Measurements from ENCODE around the gene TPRG1L. TPM values are rescaled to one million over a fixed set of nuclear protein-coding genes. Genes with fewer than 3 reads are reported as not detected.
A peak's percentile ranks its signal among the peaks of the same experiment; 100 is the strongest.

Gene TPRG1L
- total RNA-seq, 1 donor from 2014 or later: 33.7 TPM

- Mint-ChIP-seq H3K36me3 (ENCODE audit: low read depth, unreplicated experiment) (no peaks in the 10 kb centered on the region), H3K9me3 (ENCODE audit: unreplicated experiment) (peaks cover 3% of the 10 kb centered on the region), H3K4me3 (ENCODE audit: unreplicated experiment) (no peak overlapping the region), H3K27ac (ENCODE audit: unreplicated experiment) (no peak overlapping the region), H3K4me1 (ENCODE audit: low read depth, unreplicated experiment) (no peaks in the 10 kb centered on the region), H3K27me3 (ENCODE audit: low read depth, unreplicated experiment) (peaks cover 24% of the 10 kb centered on the region)
- no peaks in the 10 kb centered on the region for H4K20me1 ChIP-seq (ENCODE audit: insufficient read depth, low read length)
- H3K27me3 ChIP-seq (ENCODE audit: insufficient read depth, low read length): peaks cover 2% of the 10 kb centered on the region
- FAIRE-seq (no peak), DNase-seq (ENCODE audit: low read depth) (no peak)
- no peak overlapping the region for H3K4me3 ChIP-seq (ENCODE audit: insufficient read depth, low read depth, low read length)
- no peak overlapping the region for H3K9ac ChIP-seq (ENCODE audit: low read length)
- no peaks in the 10 kb centered on the region for H3K79me2 ChIP-seq (ENCODE audit: insufficient read depth, low read length)
- H3K4me2 ChIP-seq (ENCODE audit: low read length): no peak overlapping the region
- H3K27ac ChIP-seq (ENCODE audit: low read depth, low read length): no peak overlapping the region
- no peak for TF ChIP-seq EZH2 (IDR thresholded peaks at IDR 0.05; ENCODE audit: insufficient read depth, low read length)
- no peak for TF ChIP-seq CTCF (IDR thresholded peaks at IDR 0.05; ENCODE audit: insufficient read depth, low read depth, low read length)
- H2AFZ ChIP-seq (ENCODE audit: low read depth, low read length): no peak overlapping the region
- H3K36me3 ChIP-seq (ENCODE audit: insufficient read depth, low read length): no peaks in the 10 kb centered on the region
- H3K4me1 ChIP-seq (ENCODE audit: insufficient read depth, low read length): no peaks in the 10 kb centered on the region
- peaks cover 7% of the 10 kb centered on the region for H3K9me3 ChIP-seq (ENCODE audit: insufficient read depth, low read depth, low read length)
These were observed 38.8 kb upstream of the TPRG1L start for GRCh38 chr1:3585940-3586568.

- H3K4me1 Mint-ChIP-seq (ENCODE audit: low read depth, unreplicated experiment): no peaks in the 10 kb centered on the region
- no peak for DNase-seq (ENCODE audit: low read depth)
- H3K4me1 ChIP-seq (ENCODE audit: insufficient read depth, low read length): no peaks in the 10 kb centered on the region
These were observed 37.6 kb upstream of the TPRG1L start for GRCh38 chr1:3586986-3587759.

More at GRCh38 chr1:3586986-3587759, 37.6 kb upstream of the TPRG1L start:
- Histone ChIP-seq H4K20me1 (ENCODE audit: insufficient read depth, low read length) (no peaks in the 10 kb centered on the region), H3K4me2 (ENCODE audit: low read length) (peak overlapping the region; percentile 19), H3K9me3 (ENCODE audit: insufficient read depth, low read depth, low read length) (peaks cover 7% of the 10 kb centered on the region), H3K27me3 (ENCODE audit: insufficient read depth, low read length) (peaks cover 2% of the 10 kb centered on the region), H3K27ac (ENCODE audit: low read depth, low read length) (no peak overlapping the region), H3K9ac (ENCODE audit: low read length) (no peak overlapping the region), H3K4me3 (ENCODE audit: insufficient read depth, low read depth, low read length) (no peak overlapping the region), H3K79me2 (ENCODE audit: insufficient read depth, low read length) (no peaks in the 10 kb centered on the region), H3K36me3 (ENCODE audit: insufficient read depth, low read length) (no peaks in the 10 kb centered on the region), H2AFZ (ENCODE audit: low read depth, low read length) (no peak overlapping the region)
- no peak overlapping the region for H3K27ac Mint-ChIP-seq (ENCODE audit: unreplicated experiment)
- H3K36me3 Mint-ChIP-seq (ENCODE audit: low read depth, unreplicated experiment): no peaks in the 10 kb centered on the region
- no peak for FAIRE-seq
- TF ChIP-seq EZH2 (IDR thresholded peaks at IDR 0.05; ENCODE audit: insufficient read depth, low read length) (no peak), CTCF (IDR thresholded peaks at IDR 0.05; ENCODE audit: insufficient read depth, low read depth, low read length) (no peak)
- H3K27me3 Mint-ChIP-seq (ENCODE audit: low read depth, unreplicated experiment): peaks cover 22% of the 10 kb centered on the region
- H3K4me3 Mint-ChIP-seq (ENCODE audit: unreplicated experiment): no peak overlapping the region
- peaks cover 3% of the 10 kb centered on the region for H3K9me3 Mint-ChIP-seq (ENCODE audit: unreplicated experiment)
